Heart left ventricle (tissue), 16 donors: Measurements from ENCODE around the gene PRAMEF13. TPM values are rescaled to one million over a fixed set of nuclear protein-coding genes. Genes with fewer than 3 reads are reported as not detected.
A peak's percentile ranks its signal among the peaks of the same experiment; 100 is the strongest.
"Not testable (repeated sequence)": the region's sequence is repeated elsewhere in the genome, so short reads cannot be mapped to it uniquely, and the experiment has no call there.

ENCODE experiments used
- ATAC-seq, 4 donors: fragments of 200-7000 bp; cut with Tn5 transposase; one replicate each; pipeline ENCODE4 v1.9.1; 2020 to 2022; ENCODE audit warnings: moderate library complexity in 4 of 4, mild to moderate bottlenecking in 3 of 4, moderate number of reproducible peaks in 1 of 4
- DNase-seq, 5 donors: peaks; one replicate each; pipeline ENCODE4 v3.0.0-alpha.2; 2020
- H3K27ac ChIP-seq, 12 donors: fragments of 200-600 bp; sonication (generic) in 4 of 12; one replicate each; pipeline versions ENCODE4 v1.5.0 to v1.8.0; 2016 to 2022; ENCODE audit warnings: mild to moderate bottlenecking in 2 of 12
- H3K27me3 ChIP-seq, 9 donors: fragments of 200-600 bp; sonication (generic) in 2 of 9; one replicate each; pipeline versions ENCODE4 v1.5.1 to v1.8.0; 2016 to 2022; ENCODE audit warnings: mild to moderate bottlenecking in 3 of 9
- H3K36me3 ChIP-seq, 9 donors: fragments of 200-600 bp; sonication (generic) in 2 of 9; one replicate each; pipeline versions ENCODE4 v1.5.0 to v1.8.0; 2018 to 2022; ENCODE audit warnings: mild to moderate bottlenecking in 2 of 9
- H3K4me1 ChIP-seq, 12 donors: fragments of 200-600 bp; sonication (generic) in 4 of 12; one replicate each; pipeline versions ENCODE4 v1.5.0 to v1.8.0; 2016 to 2022; ENCODE audit warnings: mild to moderate bottlenecking in 3 of 12
- H3K4me3 ChIP-seq, 12 donors: fragments of 200-600 bp; sonication (generic) in 4 of 12; one replicate each; pipeline versions ENCODE4 v1.5.0 to v1.8.0; 2017 to 2022; ENCODE audit warnings: mild to moderate bottlenecking in 9 of 12, moderate library complexity in 4 of 12
- H3K9me3 ChIP-seq, 12 donors: fragments of 200-600 bp; sonication (generic) in 4 of 12; one replicate each; pipeline versions ENCODE4 v1.5.0 to v1.8.0; 2016 to 2022; ENCODE audit warnings: mild to moderate bottlenecking in 1 of 12
- POLR2A ChIP-seq, 2 donors: fragments of 450-650 bp; IDR thresholded peaks; one replicate each; pipeline ENCODE4 v1.6.1; 2017; ENCODE audit warnings: antibody characterized with exemption in 2 of 2, mild to moderate bottlenecking in 2 of 2, moderate library complexity in 2 of 2
- WGBS, 4 donors: extraction: QIAGEN DNeasy Blood & Tissue Kit in 2 of 4; methylation state at CpG; one replicate each; pipeline versions ENCODE4 v1.1.5 to v1.1.7; 2013 to 2018; 5-methylcytosine and 5-hydroxymethylcytosine counted together
- intact Hi-C, 10 donors: fragments of 100-400 bp; cut with DNase I; formaldehyde crosslinking; loops; one replicate each; pipeline versions ENCODE4 v1.11.1 to v1.14.2; 2022
- polyA plus RNA-seq, 2 donors: library from polyadenylated mRNA; stranded (reverse); fragments of 200-250 nt; gene quantifications; one replicate each; pipeline ENCODE4 v1.2.3, GENCODE V29; 2013
- total RNA-seq, 9 donors: library from RNA; depleted of rRNA in 2 of 9; stranded (reverse); fragments of >200 nt in 2 of 9; fragmentation: NEBNext Ultra II Directional in 3 of 9; extraction: Animal tissue kit (Norgen Biotek cat#: 25700) in 3 of 9; gene quantifications; one replicate each; pipeline versions ENCODE4 v1.1.0 to v1.2.4, GENCODE V29; 2016 to 2023
- TF ChIP-seq, protein P1 (sequence below), 12 donors: fragments of 200-600 bp; sonication (generic) in 4 of 12; IDR thresholded peaks; one replicate each; pipeline versions ENCODE4 v1.5.0 to v1.8.0; 2018 to 2022; ENCODE audit warnings: antibody characterized with exemption in 12 of 12, mild to moderate bottlenecking in 5 of 12
- donor health status: ischemic (EF 13 %, LVEDD 7.1; RV severe dilation, severe dysfunction).
- donor health status: healthy with polysubstance abuse.
- donor health status: DM: no; HTN: yes; CAD: no.
- donor health status: DM: no; HTN: no; CAD: no.
- donor health status: ischemic (EF 25% LVEDD 6.9; RV normal size, moderate dysfunction).
- donor health status: ischemic (EF 25% LVEDD 5.7; RV mildly dilated, moderate dysfunction).
- donor health status: healthy.
- donor health status: DM: yes; HTN: yes; CAD: no.
- donor health status: ischemic (EF 35%, LVEDD 5.7; RV mildly dilated, moderate dysfunction).
- donor health status: nonischemic (EF 11% LVEDD 7.7; RV severe dilation, severe dysfunction).
- donor health status: DM: yes; HTN: yes; CAD: no.
- donor health status: PGD.
- donor health status: ischemic (EF 29% LVEDD 5.4; RV normal size, mild dysfunction).
- donor health status: nonischemic (EF 23%, LVEDD 6.1; RV moderate dilation, normal function).

PRAMEF13 gene
- total and polyA plus RNA-seq, 11 donors: not detected

DNA sequence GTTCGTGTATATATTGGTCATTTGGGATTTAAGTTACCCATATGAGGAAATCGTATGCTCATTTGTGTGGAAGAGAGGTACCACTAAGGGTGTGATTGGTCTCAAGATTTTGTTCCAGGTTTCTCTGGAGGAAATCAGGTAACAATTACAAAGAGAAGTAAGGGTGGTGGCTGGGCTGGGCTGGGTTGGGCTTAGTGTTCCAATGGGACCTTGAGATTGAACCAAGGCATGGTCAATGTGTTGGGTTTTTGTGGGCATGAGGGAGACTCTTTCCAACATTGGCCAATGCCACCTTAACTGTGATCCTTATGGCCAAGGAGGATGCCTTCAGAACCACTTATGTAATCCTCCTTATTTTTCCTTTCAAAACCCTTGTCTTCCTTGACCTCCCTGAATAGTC lies 29.4 kb upstream of the PRAMEF13 start:
- H3K4me1 ChIP-seq, H3K36me3 ChIP-seq, H3K9me3 ChIP-seq, H3K27ac ChIP-seq, intact Hi-C loops, H3K4me3 ChIP-seq: not testable (repeated sequence)
- 70 to 77% (median 74%) methylated on average over 2 of the region's 2 CpGs for WGBS, 4 donors
- peak in 1 of 4 donors; percentile 27 for ATAC-seq
- peak in 1 of 5 donors; percentile 21 for DNase-seq
- peaks cover 0 to 10% (median 0%) of the 10 kb centered on the region in 9 donors for H3K27me3 ChIP-seq

DNA sequence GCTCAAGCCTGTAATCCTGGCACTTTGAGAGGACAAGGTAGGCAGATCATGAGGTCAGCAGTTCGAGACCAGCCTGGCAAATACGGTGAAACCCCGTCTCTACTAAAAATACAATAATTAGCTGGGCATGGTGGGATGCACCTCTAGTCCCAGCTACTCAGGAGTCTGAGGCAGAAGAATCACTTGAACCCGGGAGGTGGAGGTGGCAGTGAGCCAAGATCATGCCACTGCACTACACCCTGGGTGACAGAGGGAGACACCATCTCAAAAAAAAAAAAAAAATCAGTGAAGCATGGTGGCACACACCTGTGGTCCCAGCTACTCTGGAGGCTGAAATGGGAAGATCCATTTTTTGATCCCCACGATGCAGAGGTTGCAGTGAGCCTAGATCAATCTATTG lies 28.9 kb upstream of the PRAMEF13 start:
- peak in 1 of 5 donors; percentile 3 for DNase-seq
- H3K9me3 ChIP-seq, H3K4me3 ChIP-seq, H3K36me3 ChIP-seq, H3K27ac ChIP-seq, H3K4me1 ChIP-seq, intact Hi-C loops, ATAC-seq: not testable (repeated sequence)
- WGBS, 4 donors: 73 to 77% (median 76%) methylated on average over 5 of the region's 5 CpGs
- H3K27me3 ChIP-seq: peaks cover 0 to 10% (median 0%) of the 10 kb centered on the region in 9 donors

DNA sequence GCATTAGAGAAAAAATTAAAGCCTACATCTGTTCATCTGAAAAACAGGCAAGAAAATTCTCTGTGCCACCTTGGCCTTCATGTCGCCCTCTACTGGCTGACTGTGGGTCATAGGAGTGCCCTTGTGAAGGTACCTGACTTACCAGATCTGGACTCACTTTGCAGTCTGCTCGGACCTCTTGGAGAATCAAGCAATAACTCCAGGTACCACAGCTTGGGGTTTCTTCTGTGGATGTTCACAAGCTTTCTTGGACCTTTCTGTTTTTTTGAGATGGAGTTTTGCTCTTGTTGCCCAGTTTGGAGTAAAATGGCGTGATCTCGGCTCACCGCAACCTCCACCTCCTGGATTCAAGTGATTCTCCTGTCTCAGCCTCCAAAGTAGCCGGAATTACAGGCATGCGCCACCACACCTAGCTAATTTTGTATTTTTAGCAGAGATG lies 27.2 kb upstream of the PRAMEF13 start:
- 71 to 72% (median 72%) methylated on average over 7 of the region's 7 CpGs for WGBS, 4 donors
- TF ChIP-seq, protein P1, sequence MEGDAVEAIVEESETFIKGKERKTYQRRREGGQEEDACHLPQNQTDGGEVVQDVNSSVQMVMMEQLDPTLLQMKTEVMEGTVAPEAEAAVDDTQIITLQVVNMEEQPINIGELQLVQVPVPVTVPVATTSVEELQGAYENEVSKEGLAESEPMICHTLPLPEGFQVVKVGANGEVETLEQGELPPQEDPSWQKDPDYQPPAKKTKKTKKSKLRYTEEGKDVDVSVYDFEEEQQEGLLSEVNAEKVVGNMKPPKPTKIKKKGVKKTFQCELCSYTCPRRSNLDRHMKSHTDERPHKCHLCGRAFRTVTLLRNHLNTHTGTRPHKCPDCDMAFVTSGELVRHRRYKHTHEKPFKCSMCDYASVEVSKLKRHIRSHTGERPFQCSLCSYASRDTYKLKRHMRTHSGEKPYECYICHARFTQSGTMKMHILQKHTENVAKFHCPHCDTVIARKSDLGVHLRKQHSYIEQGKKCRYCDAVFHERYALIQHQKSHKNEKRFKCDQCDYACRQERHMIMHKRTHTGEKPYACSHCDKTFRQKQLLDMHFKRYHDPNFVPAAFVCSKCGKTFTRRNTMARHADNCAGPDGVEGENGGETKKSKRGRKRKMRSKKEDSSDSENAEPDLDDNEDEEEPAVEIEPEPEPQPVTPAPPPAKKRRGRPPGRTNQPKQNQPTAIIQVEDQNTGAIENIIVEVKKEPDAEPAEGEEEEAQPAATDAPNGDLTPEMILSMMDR (IDR thresholded peaks at IDR 0.05): peak in 8 of 12 donors; percentile 7 to 45 (median 37)
- no peak for TF ChIP-seq POLR2A (IDR thresholded peaks at IDR 0.05)
- peak in 1 of 5 donors; percentile 3 for DNase-seq

DNA sequence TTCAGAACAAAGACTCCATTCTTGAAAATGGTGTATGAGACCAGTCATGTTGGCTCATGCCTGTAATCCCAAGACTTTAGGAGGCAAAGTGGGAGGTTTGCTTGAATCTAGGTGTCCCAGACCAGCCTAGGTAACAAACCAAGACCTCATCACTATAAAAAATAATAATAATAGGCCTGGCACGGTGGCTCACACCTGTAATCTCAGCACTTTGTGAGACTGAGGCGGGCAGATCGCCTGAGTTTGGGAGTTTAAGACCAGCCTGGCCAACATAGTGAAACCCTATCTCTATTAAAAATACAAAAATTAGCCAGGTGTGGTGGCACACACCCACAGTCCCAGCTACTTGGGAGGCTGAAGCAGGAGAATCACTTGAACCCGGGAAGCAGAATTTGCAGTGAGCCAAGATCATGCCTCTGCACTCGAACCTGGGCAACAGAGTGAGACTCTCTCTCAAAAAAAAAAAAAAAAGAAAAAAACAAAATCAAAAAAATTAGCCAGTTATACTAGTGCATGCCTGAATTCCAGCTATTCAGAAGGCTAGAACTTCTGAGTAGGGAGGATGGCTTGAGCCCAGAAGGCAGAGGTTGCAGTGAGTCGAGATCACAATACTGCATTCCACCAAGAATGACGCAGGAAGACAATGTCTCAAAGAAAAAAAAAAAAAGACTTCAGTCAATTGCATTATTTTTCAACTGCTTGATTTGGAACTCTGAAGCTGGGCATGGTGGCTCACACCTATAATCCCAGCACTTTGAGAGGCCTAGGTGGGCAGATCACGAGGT lies 26.3 kb upstream of the PRAMEF13 start:
- peak in 1 of 5 donors; percentile 3 for DNase-seq
- intact Hi-C loops: not testable (repeated sequence)

More for the DNA sequence above, 27.2 kb upstream of the PRAMEF13 start:
- ATAC-seq: no peak
- intact Hi-C loops: no loop called here
- no peaks in the 10 kb centered on the region for H3K36me3 ChIP-seq
- H3K9me3 ChIP-seq: peaks cover 0 to 4% (median 0%) of the 10 kb centered on the region in 12 donors
- H3K4me1 ChIP-seq: no peaks in the 10 kb centered on the region
- no peak overlapping the region for H3K4me3 ChIP-seq
- peaks cover 0 to 16% (median 4%) of the 10 kb centered on the region in 9 donors for H3K27me3 ChIP-seq
- no peak overlapping the region for H3K27ac ChIP-seq

DNA sequence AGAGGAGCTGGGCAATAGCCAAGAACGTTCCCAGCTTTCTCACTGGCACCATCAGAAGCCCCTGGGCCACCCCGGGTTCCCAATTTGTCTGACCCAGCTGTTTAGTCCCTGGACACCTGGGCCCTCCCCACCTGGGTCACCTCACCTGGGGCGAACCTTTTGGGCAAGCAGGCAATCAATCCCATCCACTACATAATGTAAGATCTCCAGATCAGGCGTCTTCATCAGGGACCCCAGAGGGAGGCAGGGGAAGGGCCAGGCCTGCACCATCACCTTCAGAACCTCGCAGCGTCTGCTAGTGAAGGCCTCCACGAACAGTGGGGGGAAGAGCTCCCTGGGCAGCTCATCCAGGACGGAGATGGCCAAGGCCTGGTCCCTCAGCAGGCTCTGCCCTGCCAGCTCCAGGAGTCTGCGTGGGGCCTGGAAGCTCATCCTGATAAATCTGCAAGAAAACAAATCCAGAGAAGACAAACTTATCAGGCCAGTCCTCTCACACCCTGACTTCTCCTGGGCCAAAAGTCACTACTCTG lies 24.5 kb upstream of the PRAMEF13 start, which contains the start of gene PRAMEF18:
Gene PRAMEF18 (minus strand): TSS at position 480 of the 530 bp plus-strand sequence. CDS start 48 bp downstream, at position 432.
- DNase-seq (peak in 1 of 5 donors; percentile 47), ATAC-seq (peak in 1 of 4 donors; percentile 35)
- H3K4me1 ChIP-seq, H3K36me3 ChIP-seq, H3K27ac ChIP-seq, H3K4me3 ChIP-seq, intact Hi-C loops, H3K9me3 ChIP-seq: not testable (repeated sequence)
- peaks cover 0 to 11% (median 4%) of the 10 kb centered on the region in 9 donors for H3K27me3 ChIP-seq
- WGBS, 4 donors: 64 to 74% (median 65%) methylated on average over 6 to 9 of the region's 9 CpGs

More for the DNA sequence above, 26.3 kb upstream of the PRAMEF13 start:
- H3K4me1 ChIP-seq, H3K4me3 ChIP-seq, H3K9me3 ChIP-seq, ATAC-seq, H3K36me3 ChIP-seq, H3K27ac ChIP-seq: not testable (repeated sequence)
- H3K27me3 ChIP-seq: peaks cover 0 to 12% (median 4%) of the 10 kb centered on the region in 9 donors
- 78 to 81% (median 79%) methylated on average over 8 of the region's 8 CpGs for whole genome bisulfite sequencing, 4 donors

DNA sequence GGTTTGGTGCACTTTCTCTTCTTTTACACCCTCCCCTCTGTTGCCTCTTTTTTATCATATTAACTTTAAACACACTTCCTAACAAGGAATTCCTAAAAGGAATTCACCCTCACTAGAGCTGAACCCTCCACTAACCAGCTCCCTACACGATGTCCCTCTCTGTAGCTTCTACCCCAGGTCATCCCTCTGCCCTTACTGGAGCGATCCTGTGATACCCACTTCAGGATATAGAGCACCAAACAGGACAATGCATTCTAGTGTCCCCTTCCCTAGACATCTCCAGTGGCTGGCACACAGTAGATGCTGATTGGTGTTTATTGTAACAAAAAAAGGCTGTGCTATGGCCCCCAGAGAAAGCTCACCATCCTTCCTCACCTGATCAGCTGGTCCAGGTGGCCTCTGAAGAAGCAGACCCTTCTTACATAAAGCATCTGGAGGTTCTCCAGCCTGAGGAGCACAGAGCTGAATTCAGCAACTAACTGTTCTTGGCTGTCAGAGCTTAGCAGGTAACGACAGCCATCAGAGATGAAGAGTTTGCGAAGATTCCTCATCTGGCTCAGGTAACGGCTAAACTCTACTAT lies 23.4 kb upstream of the PRAMEF13 start:
- no peak for TF ChIP-seq POLR2A (IDR thresholded peaks at IDR 0.05)
- TF ChIP-seq, protein P1 (IDR thresholded peaks at IDR 0.05): no peak
- 74 to 83% (median 77%) methylated on average over 5 of the region's 5 CpGs for WGBS, 4 donors
- intact Hi-C loops: no loop called here
- peaks cover 0 to 7% (median 3%) of the 10 kb centered on the region in 9 donors for H3K27me3 ChIP-seq
- H3K27ac ChIP-seq: no peak overlapping the region
- no peaks in the 10 kb centered on the region for H3K9me3 ChIP-seq
- no peak overlapping the region for H3K4me3 ChIP-seq
- peak in 1 of 4 donors; percentile 54 for ATAC-seq
- no peaks in the 10 kb centered on the region for H3K4me1 ChIP-seq
- H3K36me3 ChIP-seq: no peaks in the 10 kb centered on the region
- peak in 1 of 5 donors; percentile 10 for DNase-seq

DNA sequence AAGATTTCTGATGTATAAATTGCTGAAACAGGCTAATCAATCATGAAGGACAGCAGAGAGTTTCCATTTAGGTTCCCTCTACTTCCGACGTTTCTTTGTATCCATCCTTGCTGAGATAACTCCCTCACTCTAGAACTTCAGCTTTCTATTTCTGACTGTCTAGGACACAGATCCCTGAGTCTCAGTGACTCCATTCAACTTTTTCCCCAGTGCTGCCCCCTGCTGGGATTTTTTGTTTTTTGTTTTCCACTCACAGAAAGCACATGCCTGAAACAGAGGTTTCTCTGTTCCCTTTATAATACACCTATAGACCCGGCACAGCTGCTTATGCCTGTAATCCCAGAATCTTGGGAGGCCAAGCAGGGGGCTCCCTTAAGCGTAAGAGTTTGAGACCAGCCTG lies 21.6 kb upstream of the PRAMEF13 start:
- H3K27me3 ChIP-seq, H3K4me1 ChIP-seq, H3K4me3 ChIP-seq, H3K36me3 ChIP-seq, DNase-seq, H3K27ac ChIP-seq, ATAC-seq, H3K9me3 ChIP-seq, intact Hi-C loops: not testable (repeated sequence)
- WGBS, 4 donors: no CpG with 5 or more reads among the region's 4 CpGs

DNA sequence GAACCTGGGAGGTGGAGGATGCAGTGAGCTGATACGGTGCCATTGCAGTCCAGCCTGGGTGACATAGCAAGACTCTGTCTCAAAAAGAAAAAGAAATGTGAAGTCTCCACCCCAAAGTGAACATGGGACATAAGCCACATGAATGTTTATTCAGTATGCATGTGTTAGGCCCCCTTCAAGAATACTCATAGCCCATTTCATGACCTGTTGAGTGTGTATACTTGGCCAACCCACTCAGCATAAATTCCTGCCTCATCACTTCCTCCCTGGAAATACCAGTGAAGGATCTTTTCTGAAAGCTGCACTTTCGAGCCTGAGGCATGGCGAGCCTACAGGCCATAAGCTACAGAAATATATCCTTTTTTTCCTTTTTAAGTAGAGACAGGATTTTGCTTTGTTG lies 18.0 kb upstream of the PRAMEF13 start:
- intact Hi-C loops, H3K27ac ChIP-seq, H3K36me3 ChIP-seq, H3K4me3 ChIP-seq, H3K27me3 ChIP-seq, ATAC-seq, H3K9me3 ChIP-seq, H3K4me1 ChIP-seq, DNase-seq: not testable (repeated sequence)
- no CpG with 5 or more reads among the region's 3 CpGs for WGBS, 4 donors
